ENCODE measurements around the gene CAPN1.

The CAPN1 gene

DNA sequence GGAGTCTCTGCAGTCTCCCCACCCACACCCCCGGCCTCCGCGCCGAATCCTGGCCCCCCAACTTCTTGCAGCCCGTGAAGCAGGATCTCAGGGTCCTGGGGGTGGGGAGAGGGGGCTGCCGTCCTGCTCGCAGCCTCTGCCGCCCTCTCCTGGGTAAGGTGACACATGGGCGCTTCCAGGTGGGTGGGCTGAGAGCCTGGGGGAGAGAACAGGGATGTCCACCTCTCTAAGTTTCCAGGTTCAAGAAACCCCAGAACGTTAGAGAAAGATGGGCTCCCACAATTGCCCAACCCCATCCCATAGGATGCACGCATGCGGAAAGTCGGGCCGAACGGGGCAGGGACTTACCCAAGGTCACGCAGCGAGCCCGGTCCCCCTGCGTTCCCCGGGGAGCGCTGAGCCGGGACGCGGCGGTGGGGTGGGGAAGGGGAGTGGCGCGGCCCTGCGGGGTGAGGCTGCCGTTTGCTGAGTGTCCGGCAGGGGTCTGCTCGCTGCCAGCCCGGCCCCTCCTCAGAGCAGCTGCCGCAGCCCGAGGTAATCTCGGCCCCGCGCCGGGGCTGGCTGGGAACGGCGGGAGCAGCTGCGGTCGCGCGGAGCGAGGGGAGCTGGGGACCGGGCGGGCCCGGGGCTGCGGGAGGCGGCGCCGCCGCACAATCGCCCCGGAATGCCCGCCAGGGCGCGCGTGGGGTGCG lies 705 bp upstream of the CAPN1 start:
- no peaks in the 10 kb centered on the region for H3K27me3 ChIP-seq (ENCODE audit: insufficient read depth, low read length)
- TF ChIP-seq, protein P1, sequence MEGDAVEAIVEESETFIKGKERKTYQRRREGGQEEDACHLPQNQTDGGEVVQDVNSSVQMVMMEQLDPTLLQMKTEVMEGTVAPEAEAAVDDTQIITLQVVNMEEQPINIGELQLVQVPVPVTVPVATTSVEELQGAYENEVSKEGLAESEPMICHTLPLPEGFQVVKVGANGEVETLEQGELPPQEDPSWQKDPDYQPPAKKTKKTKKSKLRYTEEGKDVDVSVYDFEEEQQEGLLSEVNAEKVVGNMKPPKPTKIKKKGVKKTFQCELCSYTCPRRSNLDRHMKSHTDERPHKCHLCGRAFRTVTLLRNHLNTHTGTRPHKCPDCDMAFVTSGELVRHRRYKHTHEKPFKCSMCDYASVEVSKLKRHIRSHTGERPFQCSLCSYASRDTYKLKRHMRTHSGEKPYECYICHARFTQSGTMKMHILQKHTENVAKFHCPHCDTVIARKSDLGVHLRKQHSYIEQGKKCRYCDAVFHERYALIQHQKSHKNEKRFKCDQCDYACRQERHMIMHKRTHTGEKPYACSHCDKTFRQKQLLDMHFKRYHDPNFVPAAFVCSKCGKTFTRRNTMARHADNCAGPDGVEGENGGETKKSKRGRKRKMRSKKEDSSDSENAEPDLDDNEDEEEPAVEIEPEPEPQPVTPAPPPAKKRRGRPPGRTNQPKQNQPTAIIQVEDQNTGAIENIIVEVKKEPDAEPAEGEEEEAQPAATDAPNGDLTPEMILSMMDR (IDR thresholded peaks at IDR 0.05; ENCODE audit: low read length): peak; percentile 86
- TF ChIP-seq EZH2 (IDR thresholded peaks at IDR 0.05; ENCODE audit: borderline replicate concordance, low read length): no peak
- peak overlapping the region; percentile 97 for H3K4me3 ChIP-seq (ENCODE audit: low read depth, low read length, poor library complexity, severe bottlenecking)
- H3K4me1 ChIP-seq (ENCODE audit: insufficient read depth, low read length, severe bottlenecking): peaks cover 31% of the 10 kb centered on the region
- peak overlapping the region; percentile 92 for H3K4me2 ChIP-seq (ENCODE audit: low read length)
- H3K27ac ChIP-seq (ENCODE audit: low read depth, low read length, poor library complexity, severe bottlenecking): peak overlapping the region; percentile 51
- no peaks in the 10 kb centered on the region for H3K9me3 ChIP-seq (ENCODE audit: low read length)
- H4K20me1 ChIP-seq (ENCODE audit: insufficient read depth, low read length): no peaks in the 10 kb centered on the region
- H3K9ac ChIP-seq (ENCODE audit: low read length): peak overlapping the region; percentile 97
- H3K9me2 ChIP-seq (ENCODE audit: low read depth, low read length): no peaks in the 10 kb centered on the region
- H3K36me3 ChIP-seq (ENCODE audit: insufficient read depth, low read length): peaks cover 5% of the 10 kb centered on the region; the same call in 1 of the 2 replicates
- H3F3A ChIP-seq (ENCODE audit: insufficient read depth, low read length): no peaks in the 10 kb centered on the region
- no peaks in the 10 kb centered on the region for H3K79me2 ChIP-seq (ENCODE audit: insufficient read depth, low read length)
- no peak overlapping the region for H2AFZ ChIP-seq (ENCODE audit: low read length)

DNA sequence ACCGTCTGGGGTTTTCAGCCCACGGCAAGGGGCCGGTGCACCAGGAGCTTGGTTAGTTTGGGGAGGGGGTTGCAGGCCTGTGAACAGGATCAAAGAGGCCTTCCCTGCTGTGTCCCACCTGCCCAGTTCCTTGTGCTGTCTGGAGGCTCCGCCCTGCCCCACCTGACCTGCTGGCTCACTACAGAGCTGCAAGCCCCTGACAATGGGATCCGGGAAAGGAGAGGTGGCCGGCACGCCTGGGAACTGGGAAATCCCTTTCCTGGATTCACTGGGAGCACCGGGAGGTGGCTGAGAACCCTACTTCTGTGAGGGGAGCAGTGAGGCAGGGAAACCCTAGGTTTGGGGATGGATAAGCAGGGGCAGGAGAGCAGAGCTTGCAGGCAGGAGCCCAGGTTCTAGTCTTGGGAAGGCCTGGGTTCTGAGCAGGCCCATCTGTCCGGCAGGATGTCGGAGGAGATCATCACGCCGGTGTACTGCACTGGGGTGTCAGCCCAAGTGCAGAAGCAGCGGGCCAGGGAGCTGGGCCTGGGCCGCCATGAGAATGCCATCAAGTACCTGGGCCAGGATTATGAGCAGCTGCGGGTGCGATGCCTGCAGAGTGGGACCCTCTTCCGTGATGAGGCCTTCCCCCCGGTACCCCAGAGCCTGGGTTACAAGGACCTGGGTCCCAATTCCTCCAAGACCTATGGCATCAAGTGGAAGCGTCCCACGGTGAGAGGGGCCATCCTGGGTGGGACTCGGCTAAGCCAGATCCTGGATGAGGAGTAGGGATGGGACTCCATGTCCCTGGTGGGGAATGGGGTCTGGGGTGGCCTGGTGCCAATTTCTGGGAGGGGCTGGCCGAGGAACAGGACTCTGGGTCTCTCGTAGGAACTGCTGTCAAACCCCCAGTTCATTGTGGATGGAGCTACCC lies 786 bp downstream of the CAPN1 start:
- no peaks in the 10 kb centered on the region for H3K9me2 ChIP-seq (ENCODE audit: low read depth, low read length)
- H3F3A ChIP-seq (ENCODE audit: insufficient read depth, low read length): no peaks in the 10 kb centered on the region
- no peaks in the 10 kb centered on the region for H3K27me3 ChIP-seq (ENCODE audit: insufficient read depth, low read length)
- peaks cover 31% of the 10 kb centered on the region for H3K4me1 ChIP-seq (ENCODE audit: insufficient read depth, low read length, severe bottlenecking)
- H3K4me3 ChIP-seq (ENCODE audit: low read depth, low read length, poor library complexity, severe bottlenecking): peak overlapping the region; percentile 97
- H3K9me3 ChIP-seq (ENCODE audit: low read length): no peaks in the 10 kb centered on the region
- no peak overlapping the region for H2AFZ ChIP-seq (ENCODE audit: low read length)
- TF ChIP-seq EZH2 (IDR thresholded peaks at IDR 0.05; ENCODE audit: borderline replicate concordance, low read length): no peak
- peak overlapping the region; percentile 57 for H3K27ac ChIP-seq (ENCODE audit: low read depth, low read length, poor library complexity, severe bottlenecking)
- H4K20me1 ChIP-seq (ENCODE audit: insufficient read depth, low read length): no peaks in the 10 kb centered on the region
- H3K4me2 ChIP-seq (ENCODE audit: low read length): peak overlapping the region; percentile 92
- H3K36me3 ChIP-seq (ENCODE audit: insufficient read depth, low read length): peaks cover 14% of the 10 kb centered on the region; the same call in 1 of the 2 replicates
- H3K9ac ChIP-seq (ENCODE audit: low read length): peak overlapping the region; percentile 97
- no peaks in the 10 kb centered on the region for H3K79me2 ChIP-seq (ENCODE audit: insufficient read depth, low read length)

DNA sequence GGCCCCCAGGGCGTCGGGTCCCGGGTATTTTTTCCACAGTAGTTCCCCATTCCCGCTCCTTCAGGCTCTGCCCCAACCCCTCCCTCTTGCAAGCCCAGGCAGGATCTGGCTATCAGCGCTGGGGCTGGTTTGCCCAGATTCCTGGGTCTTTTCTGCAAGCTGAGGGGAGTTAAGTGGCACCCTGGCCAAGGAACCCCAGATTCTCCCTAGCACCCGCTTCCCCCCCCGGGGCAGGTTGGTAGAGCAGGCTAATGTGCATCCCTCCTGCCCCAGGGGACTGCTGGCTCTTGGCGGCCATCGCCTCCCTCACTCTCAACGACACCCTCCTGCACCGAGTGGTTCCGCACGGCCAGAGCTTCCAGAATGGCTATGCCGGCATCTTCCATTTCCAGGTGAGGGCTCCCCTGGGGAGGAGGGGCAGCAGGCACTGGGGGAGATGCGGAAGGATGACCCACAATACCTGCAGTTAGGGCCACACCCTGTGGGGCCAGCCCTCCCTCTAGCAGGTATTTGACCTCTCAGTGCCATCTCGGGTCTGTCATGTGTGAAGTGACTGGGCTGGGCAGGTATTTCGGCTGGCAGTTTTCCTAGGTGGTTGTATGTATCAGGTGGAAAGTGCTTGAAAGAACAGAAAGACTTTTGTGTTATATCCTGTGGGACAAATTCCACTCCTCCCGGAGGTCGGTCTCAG lies 1.6 kb downstream of the CAPN1 start:
- peak overlapping the region; percentile 57 for H3K27ac ChIP-seq (ENCODE audit: low read depth, low read length, poor library complexity, severe bottlenecking)
- peaks cover 21% of the 10 kb centered on the region; the same call in 1 of the 2 replicates for H3K36me3 ChIP-seq (ENCODE audit: insufficient read depth, low read length)
- no peaks in the 10 kb centered on the region for H3K79me2 ChIP-seq (ENCODE audit: insufficient read depth, low read length)
- no peaks in the 10 kb centered on the region for H3K27me3 ChIP-seq (ENCODE audit: insufficient read depth, low read length)
- peaks cover 31% of the 10 kb centered on the region for H3K4me1 ChIP-seq (ENCODE audit: insufficient read depth, low read length, severe bottlenecking)
- H4K20me1 ChIP-seq (ENCODE audit: insufficient read depth, low read length): no peaks in the 10 kb centered on the region
- TF ChIP-seq EZH2 (IDR thresholded peaks at IDR 0.05; ENCODE audit: borderline replicate concordance, low read length): no peak
- no peaks in the 10 kb centered on the region for H3F3A ChIP-seq (ENCODE audit: insufficient read depth, low read length)
- H3K9ac ChIP-seq (ENCODE audit: low read length): peak overlapping the region; percentile 97; the same call in 1 of the 2 replicates
- H3K9me2 ChIP-seq (ENCODE audit: low read depth, low read length): no peaks in the 10 kb centered on the region
- no peaks in the 10 kb centered on the region for H3K9me3 ChIP-seq (ENCODE audit: low read length)
- peak overlapping the region; percentile 97 for H3K4me3 ChIP-seq (ENCODE audit: low read depth, low read length, poor library complexity, severe bottlenecking)
- no peak overlapping the region for H2AFZ ChIP-seq (ENCODE audit: low read length)
- peak overlapping the region; percentile 92 for H3K4me2 ChIP-seq (ENCODE audit: low read length)
